MCF 10A (cell line): Measurements from ENCODE around the gene FAM50A. TPM values are rescaled to one million over a fixed set of nuclear protein-coding genes. Genes with fewer than 3 reads are reported as not detected.

ENCODE experiments used
- BruUV-seq: library from RNA; stranded (reverse); fragments of 400-500 nt; replicated peaks from 2 replicates; lab custom pipeline; 2021; lab: Mats Ljungman, UMichigan
- CTCF ChIA-PET: fragments of 300-600 bp; sonication (Branson Sonifier 250); formaldehyde crosslinking; extraction: SDS; loops from one replicate; lab custom pipeline; 2021; ENCODE audit warnings: antibody characterized with exemption, inconsistent platforms; lab: Yijun Ruan, JAX
- POLR2A ChIA-PET: fragments of 300-600, 350-650 bp; sonication (Branson Sonifier 250); formaldehyde crosslinking; extraction: SDS; loops from one replicate; lab custom pipeline; 2020; ENCODE audit warnings: antibody characterized with exemption, inconsistent platforms; lab: Yijun Ruan, JAX
- DNase-seq: peaks from one replicate; pipeline ENCODE4 v3.0.0-alpha.2; 2018; ENCODE audit not compliant: unreplicated experiment
- H3K27ac Mint-ChIP-seq: one replicate; pipeline ENCODE4 v1.8.0; 2022; ENCODE audit warnings: mild to moderate bottlenecking, low read depth, mixed read lengths; ENCODE audit not compliant: unreplicated experiment
- H3K27me3 Mint-ChIP-seq: one replicate; pipeline ENCODE4 v1.8.0; 2022; ENCODE audit warnings: mixed read lengths; ENCODE audit not compliant: insufficient read depth, unreplicated experiment
- H3K36me3 Mint-ChIP-seq: one replicate; pipeline ENCODE4 v1.8.0; 2022; ENCODE audit warnings: mild to moderate bottlenecking, moderate library complexity, mixed read lengths; ENCODE audit not compliant: insufficient read depth, unreplicated experiment
- H3K4me1 Mint-ChIP-seq: one replicate; pipeline ENCODE4 v1.8.0; 2022; ENCODE audit warnings: mixed read lengths; ENCODE audit not compliant: insufficient read depth, unreplicated experiment
- H3K4me3 Mint-ChIP-seq: one replicate; pipeline ENCODE4 v1.8.0; 2022; ENCODE audit warnings: mild to moderate bottlenecking, moderate library complexity, mixed read lengths; ENCODE audit not compliant: unreplicated experiment
- H3K9me3 Mint-ChIP-seq: one replicate; pipeline ENCODE4 v1.8.0; 2022; ENCODE audit warnings: mixed read lengths; ENCODE audit not compliant: unreplicated experiment
- CTCF ChIP-seq: fragments of 200-600 bp; IDR thresholded peaks from one replicate; pipeline ENCODE4 v1.8.0; 2022; ENCODE audit warnings: antibody characterized with exemption, mild to moderate bottlenecking; ENCODE audit not compliant: unreplicated experiment
- intact Hi-C: fragments of 100-400 bp; cut with micrococcal nuclease; formaldehyde crosslinking; loops from 2 replicates; pipeline ENCODE4 v1.14.1; 2022
- total RNA-seq: library from RNA; stranded (reverse); gene quantifications from 2 replicates; pipeline ENCODE4 v1.2.3, GENCODE V29; 2022

The FAM50A gene
- total RNA-seq, 1 experiment from 2014 or later: 62.1 TPM

- no peak for DNase-seq
- POLR2A ChIA-PET: interaction anchor here (0.6 to 4.6 kb wide), 5 partner anchors 9 to 28 kb away, joined by 3 to 57 read pairs (median 3); partner anchors contain the start of genes FLNA and TAFAZZIN
- no peak for TF ChIP-seq CTCF
- Mint-ChIP-seq H3K27me3 (no peaks in the 10 kb centered on the region), H3K36me3 (peaks cover 51% of the 10 kb centered on the region), H3K9me3 (no peaks in the 10 kb centered on the region), H3K4me3 (peak overlapping the region; percentile 92), H3K27ac (no peak overlapping the region), H3K4me1 (peaks cover 5% of the 10 kb centered on the region)
- intact Hi-C loops: no loop called here
- BruUV-seq: no TSS peak
- CTCF ChIA-PET: interaction anchor here (1.9 kb wide), 1 partner anchor 132 kb away, joined by 4 read pairs; no protein-coding TSS in a partner anchor
Observed at GRCh38 chrX:154401045-154401799, 42.7 kb upstream of the FAM50A start.

GRCh38 chrX:154401918-154402621, 41.9 kb upstream of the FAM50A start:
- peaks cover 5% of the 10 kb centered on the region for H3K4me1 Mint-ChIP-seq
- intact Hi-C loops: no loop called here
- ChIA-PET POLR2A (interaction anchor here (0.6 to 1.3 kb wide), 4 partner anchors 10 to 88 kb away, joined by 3 read pairs; partner anchors contain the start of genes SLC10A3 and TAFAZZIN), CTCF (interaction anchor here (1.5 to 1.9 kb wide), 2 partner anchors 29 to 132 kb away, joined by 4 read pairs; no protein-coding TSS in a partner anchor)
- no peak for TF ChIP-seq CTCF
- H3K36me3 Mint-ChIP-seq: peaks cover 51% of the 10 kb centered on the region
- TSS peak; percentile 17 for BruUV-seq
- no peak overlapping the region for H3K4me3 Mint-ChIP-seq
- H3K27me3 Mint-ChIP-seq: no peaks in the 10 kb centered on the region
- no peak overlapping the region for H3K27ac Mint-ChIP-seq
- no peak for DNase-seq
- no peaks in the 10 kb centered on the region for H3K9me3 Mint-ChIP-seq

- no TSS peak for BruUV-seq
- intact Hi-C loops: no loop called here
- CTCF ChIA-PET: interaction anchor here (0.6 to 1.5 kb wide), 3 partner anchors 29 to 388 kb away, joined by 3 to 4 read pairs (median 4); no protein-coding TSS in a partner anchor
- Mint-ChIP-seq H3K9me3 (no peaks in the 10 kb centered on the region), H3K27me3 (no peaks in the 10 kb centered on the region), H3K27ac (no peak overlapping the region), H3K36me3 (peaks cover 51% of the 10 kb centered on the region), H3K4me1 (peaks cover 5% of the 10 kb centered on the region), H3K4me3 (no peak overlapping the region)
- POLR2A ChIA-PET: interaction anchor here (0.7 to 1.3 kb wide), 4 partner anchors 9 to 88 kb away, joined by 3 read pairs; partner anchors contain the start of genes SLC10A3 and TAFAZZIN
- TF ChIP-seq CTCF: no peak
- DNase-seq: no peak
Observed at GRCh38 chrX:154402622-154403127, 41.3 kb upstream of the FAM50A start.
